Activated CD8-positive, alpha-beta memory T cell treated with anti-CD3 and anti-CD28 coated beads for 24 hours (primary cell): Measurements from ENCODE around the gene POGZ.

Source experiments
- DNase-seq: peaks from one replicate; pipeline ENCODE4 v3.0.0-alpha.2; 2020

Gene POGZ

DNA sequence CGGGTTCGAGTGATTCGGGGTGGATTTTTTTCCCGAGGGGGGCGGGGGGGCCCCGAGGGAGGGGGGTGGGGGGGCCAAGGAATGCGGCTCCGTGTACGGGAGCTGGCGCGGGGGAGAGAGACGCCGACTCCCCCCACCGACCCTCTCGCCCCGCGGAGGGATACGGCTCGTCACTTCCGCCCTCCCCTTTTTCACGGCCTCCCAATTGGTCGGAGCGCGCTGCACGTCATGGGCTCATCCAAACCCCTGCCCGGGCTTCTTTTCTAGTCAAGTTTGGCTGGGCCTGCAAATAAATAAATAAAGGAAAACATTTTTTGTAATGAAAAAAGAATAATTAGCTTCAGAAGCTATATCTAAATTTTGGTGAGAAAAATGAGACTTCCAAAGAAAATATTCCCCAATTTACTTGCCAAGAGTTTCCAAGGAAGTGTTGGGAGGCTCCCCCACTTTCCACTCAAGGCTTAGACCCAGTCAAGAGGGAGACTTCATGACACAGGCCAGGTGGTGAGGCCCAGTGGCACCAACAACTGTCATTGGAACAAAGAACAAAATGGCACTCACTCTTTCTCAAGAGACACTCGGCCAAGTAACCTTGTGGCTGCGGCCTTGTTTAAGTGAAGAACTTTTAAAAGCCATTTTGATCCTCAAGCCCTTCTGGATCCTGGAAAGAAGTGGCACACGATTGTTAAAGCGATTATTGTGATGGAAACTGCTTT is at the start of gene POGZ:
TSS of gene POGZ (minus strand) at position 164 of the 716 bp plus-strand sequence. CDS start 17,290 bp downstream, outside the sequence.
- DNase-seq = peak; percentile 97

DNA sequence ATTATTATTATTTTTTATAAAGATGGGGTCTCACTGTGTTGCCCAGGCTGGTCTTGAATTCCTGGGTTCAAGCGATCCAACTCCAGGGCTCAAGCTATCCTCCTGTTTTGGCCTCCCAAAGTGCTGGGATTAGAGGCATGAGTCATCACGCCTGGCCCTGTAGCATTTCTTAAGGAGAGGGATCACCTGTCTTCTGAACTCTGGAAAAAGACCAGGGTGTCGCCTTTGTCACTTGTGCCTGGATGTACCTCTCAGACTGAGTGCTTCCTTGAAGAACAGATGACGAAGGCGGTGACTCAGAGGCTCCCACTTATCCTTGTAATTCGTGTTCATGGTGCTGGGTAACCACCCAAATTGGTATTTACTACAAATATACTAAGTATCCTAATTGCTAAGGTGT is 49.5 kb upstream of the POGZ start:
- DNase-seq = no peak

DNA sequence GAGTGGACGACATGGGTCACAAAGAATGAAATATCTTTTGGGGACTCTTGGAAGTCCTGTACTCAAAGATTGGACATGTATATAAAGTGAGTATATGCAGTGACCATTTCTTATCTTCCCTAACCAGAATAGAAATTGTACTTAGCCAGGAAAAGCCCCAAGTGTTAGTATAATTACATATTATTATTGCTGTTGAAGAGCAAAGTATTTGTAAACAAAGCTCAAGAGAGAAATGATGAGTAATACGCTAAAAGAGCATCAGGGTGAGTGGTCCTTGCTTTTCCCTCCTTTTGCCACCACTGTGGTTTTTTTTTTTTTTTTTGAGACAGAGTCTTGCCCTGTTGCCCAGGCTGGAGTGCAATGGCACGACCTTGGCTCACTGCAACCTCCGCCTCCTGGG is 45.5 kb upstream of the POGZ start:
- no peak for DNase-seq

- no peak for DNase-seq
These were observed 45.0 kb upstream of the POGZ start for GRCh38 chr1:151504252-151504651.

DNA sequence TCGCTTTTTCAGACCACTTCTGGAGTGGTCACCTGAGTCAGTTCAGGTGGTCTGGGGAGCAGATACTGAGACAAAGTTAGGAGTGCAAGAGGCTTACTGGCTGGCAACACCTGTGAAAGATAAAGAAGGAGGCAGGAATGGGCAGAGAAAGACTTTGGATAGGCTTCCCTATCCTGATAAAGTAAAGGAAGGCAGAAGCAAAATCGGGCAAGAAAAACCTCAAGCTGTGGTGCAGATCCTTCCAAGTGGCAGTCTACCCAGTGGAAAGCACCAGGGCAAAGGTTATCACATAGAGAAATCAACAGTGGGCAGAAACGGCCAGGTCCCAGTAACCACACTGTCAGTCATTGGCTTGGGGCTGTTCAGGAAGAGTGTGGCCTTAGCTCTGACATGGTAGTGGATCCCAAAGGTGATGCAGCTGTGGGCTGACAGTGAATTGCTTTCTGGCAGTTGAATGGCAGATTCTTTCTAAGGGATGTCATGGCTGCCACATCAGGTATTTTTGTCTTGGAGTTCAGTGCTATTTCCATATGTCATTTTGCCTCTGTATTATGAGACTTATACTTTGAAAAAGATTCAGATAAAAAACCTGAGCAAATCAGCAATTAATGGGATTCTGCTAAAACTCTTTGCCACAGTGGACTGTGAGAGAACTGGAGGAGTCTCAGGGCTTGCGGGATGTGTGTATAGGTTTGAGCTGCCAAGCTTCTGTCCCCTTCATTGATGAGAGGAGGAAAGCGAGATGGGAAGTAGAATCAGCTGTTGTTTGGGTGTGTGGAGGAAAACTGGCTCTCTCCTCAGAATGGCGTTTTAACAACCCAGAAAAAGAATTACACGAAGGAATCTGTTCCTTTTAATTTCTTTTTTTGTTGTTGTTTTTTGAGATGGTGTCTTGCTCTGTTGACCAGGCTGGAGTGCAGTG is 43.8 kb upstream of the POGZ start:
- DNase-seq = no peak

GRCh38 chr1:151502035-151502700 is 42.9 kb upstream of the POGZ start:
- DNase-seq = no peak

GRCh38 chr1:151501474-151501873 is 42.2 kb upstream of the POGZ start:
- DNase-seq = no peak

DNA sequence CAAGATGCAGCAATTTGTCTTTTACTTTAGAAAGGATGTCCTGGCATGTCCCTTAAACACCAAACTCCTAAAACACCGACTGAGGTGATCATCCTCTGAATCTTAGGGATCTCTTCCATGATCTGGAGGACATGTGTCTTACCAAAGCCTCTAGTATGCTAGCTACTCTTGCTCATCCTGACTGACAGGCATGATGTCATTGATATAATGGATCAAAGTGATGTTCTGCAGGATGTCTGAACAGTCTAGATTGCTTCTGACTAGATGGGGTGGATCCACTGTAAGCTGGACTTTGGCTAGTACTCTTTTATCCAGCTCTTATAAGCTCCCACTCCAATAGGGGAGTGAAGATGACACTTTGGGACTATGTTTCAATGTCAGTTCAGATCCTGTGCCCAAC is 40.6 kb upstream of the POGZ start:
- no peak for DNase-seq

DNA sequence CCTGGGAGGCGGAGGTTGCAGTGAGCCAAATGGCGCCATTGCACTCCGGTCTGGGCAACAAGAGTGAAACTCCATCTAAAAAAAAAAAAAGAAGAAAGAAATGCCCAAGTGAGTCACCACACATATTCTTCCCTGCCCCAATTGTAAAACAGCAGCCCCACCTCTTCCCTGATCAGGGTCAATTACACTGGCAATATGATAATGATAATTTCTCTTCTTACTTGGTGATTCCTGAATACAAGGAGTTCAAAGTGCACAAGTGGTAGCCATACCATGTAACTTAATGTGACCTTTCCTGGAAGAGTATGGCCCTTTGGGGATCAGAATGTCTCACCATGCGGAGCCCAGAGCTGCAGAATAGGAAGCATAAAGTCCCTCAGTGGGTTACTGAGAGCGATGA is 40.1 kb upstream of the POGZ start:
- no peak for DNase-seq

- no peak for DNase-seq
These were observed 36.0 kb upstream of the POGZ start for GRCh38 chr1:151495316-151495715.

DNA sequence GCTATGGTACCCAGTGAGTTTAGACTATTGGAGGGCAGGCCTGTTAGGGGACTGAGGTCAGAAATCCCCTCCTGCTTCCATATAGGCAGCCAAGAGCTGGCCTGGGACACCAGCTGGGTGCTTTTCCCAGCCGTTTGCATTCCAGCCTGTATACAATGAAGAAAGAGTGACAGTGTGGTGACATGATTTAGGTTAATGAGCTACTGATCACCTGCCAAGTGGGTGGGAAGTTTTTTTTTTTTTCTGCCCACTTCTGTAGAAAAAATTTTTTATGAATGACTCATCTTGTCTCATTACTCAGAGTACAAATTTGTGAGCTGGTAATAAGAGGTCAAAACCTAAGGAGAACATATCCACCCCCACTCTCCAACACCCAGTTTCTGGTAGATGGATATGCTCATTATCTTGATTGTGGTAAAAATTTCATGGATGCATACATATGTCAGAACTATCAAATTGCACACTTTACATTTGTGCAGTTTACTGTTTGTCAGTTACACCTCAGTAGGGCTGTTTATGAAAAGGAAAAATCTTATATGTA is 35.5 kb upstream of the POGZ start:
- no peak for DNase-seq

- no peak for DNase-seq
These were observed 33.7 kb upstream of the POGZ start for GRCh38 chr1:151493042-151493441.

DNA sequence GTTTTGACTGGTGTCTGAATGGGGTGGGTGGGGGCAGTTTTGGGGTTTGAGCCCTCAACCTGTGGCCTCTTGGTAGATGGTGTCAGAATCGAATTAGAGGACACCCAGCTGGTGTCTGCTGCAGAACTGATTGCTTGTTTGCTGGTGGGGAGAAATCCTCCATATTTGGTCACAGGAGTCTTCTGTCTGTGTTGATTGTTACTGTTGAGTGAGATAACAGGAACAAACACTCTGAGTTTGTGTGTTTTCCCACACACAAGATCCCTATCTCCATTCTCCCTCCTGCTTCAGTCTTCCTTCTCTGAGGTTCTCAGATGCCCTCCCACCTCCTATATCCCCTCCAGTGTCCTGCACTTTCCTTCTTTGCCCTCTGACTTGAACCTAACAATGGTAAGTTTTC is 32.8 kb upstream of the POGZ start:
- DNase-seq = no peak

- no peak for DNase-seq
These were observed 32.3 kb upstream of the POGZ start for GRCh38 chr1:151491641-151492040.

- DNase-seq = no peak
These were observed 27.3 kb upstream of the POGZ start for GRCh38 chr1:151486557-151486956.

GRCh38 chr1:151485685-151486255 is 26.5 kb upstream of the POGZ start:
- DNase-seq = no peak

GRCh38 chr1:151482017-151482416 is 22.7 kb upstream of the POGZ start:
- DNase-seq = no peak

GRCh38 chr1:151479462-151479861 is 20.2 kb upstream of the POGZ start:
- DNase-seq = no peak

GRCh38 chr1:151478923-151479322 is 19.6 kb upstream of the POGZ start:
- no peak for DNase-seq

DNA sequence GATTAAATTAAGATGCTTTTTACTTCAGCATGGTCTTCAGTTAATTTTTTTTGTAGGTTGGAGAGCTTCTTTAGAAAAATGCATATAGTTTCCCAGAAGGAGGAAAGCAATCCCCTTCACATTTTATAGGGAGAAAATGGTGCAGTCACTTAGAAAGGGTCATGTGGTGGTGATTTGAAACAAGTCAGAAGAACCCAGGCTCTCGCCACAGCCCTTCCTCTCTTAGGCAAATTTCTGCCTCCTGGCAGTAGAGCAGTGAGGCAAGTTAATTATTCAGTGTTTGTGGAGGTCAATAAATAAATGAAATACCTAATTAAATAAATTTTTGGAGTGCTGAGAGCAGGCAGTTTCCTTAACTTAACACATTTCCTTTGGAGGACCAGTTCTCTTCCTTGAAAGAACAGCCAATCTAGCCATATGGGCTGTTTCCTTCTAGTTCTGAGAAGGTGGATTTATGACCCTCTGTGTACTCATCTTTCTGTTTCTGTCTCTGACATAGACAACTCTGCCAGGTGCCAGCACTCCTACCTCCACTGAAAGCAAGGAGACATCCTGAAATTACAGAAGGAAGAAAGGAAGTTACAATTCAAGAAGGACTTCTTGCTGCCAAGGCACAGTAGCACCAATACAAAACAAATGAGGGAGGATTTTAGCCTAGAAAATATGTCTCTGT is 19.0 kb upstream of the POGZ start:
- no peak for DNase-seq

- no peak for DNase-seq
These were observed 17.8 kb upstream of the POGZ start for GRCh38 chr1:151477066-151477465.

GRCh38 chr1:151476083-151476482 is 16.8 kb upstream of the POGZ start:
- DNase-seq = no peak
